Left ventricle myocardium inferior (tissue), 1 donor: ENCODE results near the gene EME2. TPM values are rescaled to one million over a fixed set of nuclear protein-coding genes. Genes with fewer than 3 reads are reported as not detected.
"Not testable (repeated sequence)": the region's sequence is repeated elsewhere in the genome, so short reads cannot be mapped to it uniquely, and the experiment has no call there.

ENCODE experiments used
- DNase-seq: peaks from one replicate; pipeline ENCODE4 v3.0.0-alpha.2; 2020
- H3K27ac ChIP-seq: fragments of 200-600 bp; replicated peaks from 2 replicates; pipeline ENCODE4 v1.8.0; 2021
- H3K27me3 ChIP-seq: fragments of 200-600 bp; 2 replicates; pipeline ENCODE4 v1.8.0; 2021; ENCODE audit warnings: low read depth
- H3K36me3 ChIP-seq: fragments of 200-600 bp; 2 replicates; pipeline ENCODE4 v1.8.0; 2021
- H3K4me1 ChIP-seq: fragments of 200-600 bp; 2 replicates; pipeline ENCODE4 v1.8.0; 2021
- H3K4me3 ChIP-seq: fragments of 200-600 bp; 2 replicates; pipeline ENCODE4 v1.8.0; 2021; ENCODE audit warnings: mild to moderate bottlenecking, moderate library complexity
- H3K9me3 ChIP-seq: fragments of 200-600 bp; replicated peaks from 2 replicates; pipeline ENCODE4 v1.8.0; 2021
- CTCF ChIP-seq: fragments of 200-600 bp; IDR thresholded peaks from 2 replicates; pipeline ENCODE4 v1.8.0; 2021; ENCODE audit warnings: antibody characterized with exemption, mild to moderate bottlenecking, borderline replicate concordance
- intact Hi-C: fragments of 100-400 bp; cut with micrococcal nuclease; formaldehyde crosslinking; loops from one replicate; pipeline ENCODE4 v1.11.0; 2022
- total RNA-seq: library from RNA; stranded (reverse); fragmentation: NEBNext Ultra II Directional; extraction: Animal tissue kit (Norgen Biotek cat#: 25700); gene quantifications from one replicate; pipeline ENCODE4 v1.2.1, GENCODE V29; 2021
- donor health status: DM: no; HTN: yes; CAD: no; lungs with severe emphysema.

Gene EME2
- total RNA-seq, 1 donor from 2014 or later: 7.4 TPM

DNA sequence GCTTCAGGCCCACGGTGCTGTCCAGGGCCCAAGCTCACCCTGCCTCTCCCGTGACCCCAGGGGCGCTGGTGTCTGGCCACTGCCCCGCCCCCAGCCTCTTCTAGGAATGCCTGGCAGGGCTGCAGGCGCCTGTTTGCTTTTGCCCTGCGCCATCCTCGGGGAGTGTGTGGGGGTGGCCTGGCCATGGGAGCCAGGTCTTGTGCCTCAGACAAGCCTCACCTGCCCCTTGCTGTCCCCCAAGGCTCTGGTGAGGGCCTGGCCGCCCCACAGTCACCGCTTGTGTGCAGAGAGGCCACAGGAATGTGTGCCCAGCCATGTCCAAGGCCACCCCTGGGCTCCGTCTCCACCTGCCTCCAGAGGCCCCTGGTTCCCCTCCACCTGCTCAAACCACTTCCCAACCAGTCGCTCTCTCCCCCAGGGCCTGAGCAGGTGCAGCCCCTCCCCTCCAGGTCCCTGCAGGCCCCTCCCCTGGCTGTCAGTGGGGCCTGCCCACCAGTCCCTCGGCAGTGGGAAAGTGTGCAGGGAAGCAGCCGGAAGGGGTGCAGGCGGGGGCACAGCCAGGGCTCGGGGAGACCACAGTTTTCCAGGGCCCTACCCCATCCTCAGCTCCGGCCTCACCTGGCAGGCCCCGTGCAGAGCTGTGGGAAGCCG, 21.7 kb downstream of the EME2 start:
- no peaks in the 10 kb centered on the region for H3K4me1 ChIP-seq
- peaks cover 8% of the 10 kb centered on the region for H3K9me3 ChIP-seq
- no peak for DNase-seq
- H3K27ac ChIP-seq: no peak overlapping the region
- no peaks in the 10 kb centered on the region for H3K27me3 ChIP-seq
- TF ChIP-seq CTCF: no peak
- H3K36me3 ChIP-seq: peaks cover 13% of the 10 kb centered on the region
- intact Hi-C loops: no loop called here
- no peak overlapping the region for H3K4me3 ChIP-seq

DNA sequence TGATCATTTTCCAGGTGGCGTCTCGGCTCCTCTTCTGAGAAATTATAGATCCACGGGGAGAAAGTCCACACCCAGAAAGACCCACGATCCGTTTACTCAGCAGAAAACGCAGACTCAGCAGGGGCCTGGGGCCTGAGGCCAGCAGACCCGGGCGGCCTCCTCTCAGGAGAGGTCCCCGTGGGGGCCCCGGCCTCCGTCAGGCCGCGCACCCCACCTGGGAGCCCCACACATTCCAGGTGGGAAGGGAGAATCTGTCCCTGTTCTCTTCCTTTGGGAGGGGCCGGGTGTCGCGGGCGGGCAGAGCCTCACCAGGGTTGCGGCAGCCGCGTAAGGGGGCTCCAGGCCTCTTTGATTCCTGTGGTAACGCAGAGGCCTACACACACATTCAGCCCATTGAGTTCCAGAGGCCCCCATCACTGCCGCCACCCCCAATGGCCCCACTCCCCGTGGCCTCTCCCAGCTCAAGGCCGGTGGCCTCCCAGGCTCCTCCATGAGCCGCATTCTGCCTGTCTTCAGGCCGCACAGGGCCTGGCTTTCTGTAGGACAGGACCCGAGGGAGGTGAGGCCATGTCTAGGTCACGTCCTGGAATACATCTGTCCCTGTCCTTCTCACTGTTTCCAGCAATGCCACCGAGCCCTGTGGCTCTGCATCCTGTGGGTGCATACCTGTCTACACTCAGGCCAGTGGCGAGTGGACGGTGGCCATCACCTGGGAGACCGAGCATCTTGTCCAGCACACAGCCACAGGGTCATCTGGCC, 22.5 kb downstream of the EME2 start:
- H3K4me3 ChIP-seq: no peak overlapping the region

DNA sequence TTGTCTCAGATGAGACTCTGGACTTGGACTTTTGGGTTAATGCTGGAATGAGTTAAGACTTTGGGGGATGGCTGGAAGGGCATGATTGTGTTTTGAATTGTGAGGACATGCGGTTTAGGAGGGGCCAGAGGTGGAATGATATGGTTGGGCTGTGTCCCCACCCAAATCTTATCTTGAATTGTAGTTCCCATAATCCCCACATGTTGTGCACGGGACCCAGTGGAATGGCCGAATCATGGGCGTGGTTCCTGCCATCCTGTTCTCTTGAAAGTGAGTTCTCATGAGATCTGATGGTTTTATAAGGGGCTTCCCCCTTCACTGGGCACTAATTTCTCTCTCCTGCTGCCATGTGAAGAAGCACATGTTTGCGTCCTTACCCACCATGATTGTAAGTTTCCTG, 26.7 kb downstream of the EME2 start:
- DNase-seq, H3K4me3 ChIP-seq, H3K4me1 ChIP-seq, H3K27ac ChIP-seq, intact Hi-C loops, H3K36me3 ChIP-seq, H3K27me3 ChIP-seq, H3K9me3 ChIP-seq: not testable (repeated sequence)

More for the DNA sequence above, 22.5 kb downstream of the EME2 start:
- H3K4me1 ChIP-seq: no peaks in the 10 kb centered on the region
- no peak for DNase-seq
- H3K36me3 ChIP-seq: peaks cover 10% of the 10 kb centered on the region
- no peak for TF ChIP-seq CTCF
- H3K27ac ChIP-seq: no peak overlapping the region
- peaks cover 8% of the 10 kb centered on the region for H3K9me3 ChIP-seq
- no peaks in the 10 kb centered on the region for H3K27me3 ChIP-seq
- intact Hi-C loops: no loop called here

GRCh38 chr16:1800701-1801100, 28.1 kb downstream of the EME2 start:
- no peak for TF ChIP-seq CTCF
- intact Hi-C loops: no loop called here
- H3K9me3 ChIP-seq: peaks cover 8% of the 10 kb centered on the region

GRCh38 chr16:1807626-1808025, 35.0 kb downstream of the EME2 start:
- H3K4me1 ChIP-seq: no peaks in the 10 kb centered on the region
- intact Hi-C loops: no loop called here
- no peak for DNase-seq
- H3K36me3 ChIP-seq: peaks cover 47% of the 10 kb centered on the region
- no peak overlapping the region for H3K4me3 ChIP-seq
- no peak overlapping the region for H3K27ac ChIP-seq
- TF ChIP-seq CTCF: no peak
- no peaks in the 10 kb centered on the region for H3K27me3 ChIP-seq
- no peaks in the 10 kb centered on the region for H3K9me3 ChIP-seq

More at GRCh38 chr16:1800701-1801100, 28.1 kb downstream of the EME2 start:
- Histone ChIP-seq H3K36me3 (peaks cover 4% of the 10 kb centered on the region), H3K27ac (no peak overlapping the region), H3K4me1 (no peaks in the 10 kb centered on the region), H3K27me3 (no peaks in the 10 kb centered on the region), H3K4me3 (no peak overlapping the region)
- no peak for DNase-seq

GRCh38 chr16:1808691-1809090, 36.1 kb downstream of the EME2 start:
- no peak for TF ChIP-seq CTCF
- H3K36me3 ChIP-seq: peaks cover 52% of the 10 kb centered on the region

More at GRCh38 chr16:1808691-1809090, 36.1 kb downstream of the EME2 start:
- no peak for DNase-seq
- no peaks in the 10 kb centered on the region for H3K4me1 ChIP-seq
- no peaks in the 10 kb centered on the region for H3K9me3 ChIP-seq
- H3K27me3 ChIP-seq: no peaks in the 10 kb centered on the region
- no peak overlapping the region for H3K4me3 ChIP-seq
- no peak overlapping the region for H3K27ac ChIP-seq
- intact Hi-C loops: no loop called here
